Activated naive CD4-positive, alpha-beta T cell treated with anti-CD3 and anti-CD28 coated beads, Interleukin-2, amount 50 U/mL, for 24 hours (primary cell): ENCODE data around the gene GYS2.

Experiments
- H3K27ac Mint-ChIP-seq: one replicate; pipeline ENCODE4 v1.8.0; 2021; ENCODE audit warnings: mild to moderate bottlenecking, mixed read lengths
- H3K27me3 Mint-ChIP-seq: one replicate; pipeline ENCODE4 v1.8.0; 2021; ENCODE audit warnings: mixed read lengths
- H3K36me3 Mint-ChIP-seq: one replicate; pipeline ENCODE4 v1.8.0; 2021; ENCODE audit warnings: mixed read lengths
- H3K4me1 Mint-ChIP-seq: one replicate; pipeline ENCODE4 v1.8.0; 2021; ENCODE audit warnings: mixed read lengths
- H3K4me3 Mint-ChIP-seq: one replicate; pipeline ENCODE4 v1.8.0; 2021; ENCODE audit warnings: mild to moderate bottlenecking, mixed read lengths
- H3K9me3 Mint-ChIP-seq: one replicate; pipeline ENCODE4 v1.8.0; 2021; ENCODE audit warnings: mixed read lengths

The GYS2 gene

GRCh38 chr12:21546716-21547115, 57.9 kb downstream of the GYS2 start:
- H3K4me3 Mint-ChIP-seq, result no peak overlapping the region
- peaks cover 2% of the 10 kb centered on the region for H3K36me3 Mint-ChIP-seq
- H3K9me3 Mint-ChIP-seq, result no peaks in the 10 kb centered on the region
- no peak overlapping the region for H3K27ac Mint-ChIP-seq
- H3K27me3 Mint-ChIP-seq, result no peaks in the 10 kb centered on the region
- H3K4me1 Mint-ChIP-seq, result peaks cover 4% of the 10 kb centered on the region

GRCh38 chr12:21545557-21545956, 59.1 kb downstream of the GYS2 start:
- H3K9me3 Mint-ChIP-seq, result no peaks in the 10 kb centered on the region
- H3K36me3 Mint-ChIP-seq, result peaks cover 2% of the 10 kb centered on the region
- peaks cover 4% of the 10 kb centered on the region for H3K4me1 Mint-ChIP-seq
- no peak overlapping the region for H3K27ac Mint-ChIP-seq
- H3K4me3 Mint-ChIP-seq, result no peak overlapping the region
- no peaks in the 10 kb centered on the region for H3K27me3 Mint-ChIP-seq

- Mint-ChIP-seq H3K4me1 (peaks cover 4% of the 10 kb centered on the region), H3K9me3 (no peaks in the 10 kb centered on the region), H3K4me3 (no peak overlapping the region), H3K36me3 (peaks cover 2% of the 10 kb centered on the region), H3K27me3 (no peaks in the 10 kb centered on the region), H3K27ac (no peak overlapping the region)
Observed at GRCh38 chr12:21543151-21543550, 61.5 kb downstream of the GYS2 start.

GRCh38 chr12:21542403-21542802, 62.2 kb downstream of the GYS2 start:
- H3K27me3 Mint-ChIP-seq, result no peaks in the 10 kb centered on the region
- no peak overlapping the region for H3K4me3 Mint-ChIP-seq
- peaks cover under 1% of the 10 kb centered on the region for H3K4me1 Mint-ChIP-seq
- no peaks in the 10 kb centered on the region for H3K9me3 Mint-ChIP-seq
- H3K36me3 Mint-ChIP-seq, result peaks cover 2% of the 10 kb centered on the region
- H3K27ac Mint-ChIP-seq, result no peak overlapping the region

- peaks cover 2% of the 10 kb centered on the region for H3K36me3 Mint-ChIP-seq
- H3K9me3 Mint-ChIP-seq, result no peaks in the 10 kb centered on the region
- H3K27me3 Mint-ChIP-seq, result no peaks in the 10 kb centered on the region
- no peaks in the 10 kb centered on the region for H3K4me1 Mint-ChIP-seq
- no peak overlapping the region for H3K27ac Mint-ChIP-seq
- no peak overlapping the region for H3K4me3 Mint-ChIP-seq
Observed at GRCh38 chr12:21541773-21542172, 62.9 kb downstream of the GYS2 start.

GRCh38 chr12:21539797-21540196, 64.8 kb downstream of the GYS2 start:
- H3K27me3 Mint-ChIP-seq, result no peaks in the 10 kb centered on the region

GRCh38 chr12:21538061-21538653, 66.5 kb downstream of the GYS2 start:
- no peaks in the 10 kb centered on the region for H3K4me1 Mint-ChIP-seq
- H3K27me3 Mint-ChIP-seq, result no peaks in the 10 kb centered on the region
- no peaks in the 10 kb centered on the region for H3K36me3 Mint-ChIP-seq
- no peak overlapping the region for H3K4me3 Mint-ChIP-seq
- H3K9me3 Mint-ChIP-seq, result no peaks in the 10 kb centered on the region
- H3K27ac Mint-ChIP-seq, result no peak overlapping the region

More at GRCh38 chr12:21539797-21540196, 64.8 kb downstream of the GYS2 start:
- Mint-ChIP-seq H3K9me3 (no peaks in the 10 kb centered on the region), H3K4me3 (no peak overlapping the region), H3K36me3 (peaks cover 2% of the 10 kb centered on the region), H3K27ac (no peak overlapping the region), H3K4me1 (no peaks in the 10 kb centered on the region)

- peaks cover 8% of the 10 kb centered on the region for H3K9me3 Mint-ChIP-seq
- no peak overlapping the region for H3K4me3 Mint-ChIP-seq
- peaks cover 19% of the 10 kb centered on the region for H3K27me3 Mint-ChIP-seq
- peaks cover 2% of the 10 kb centered on the region for H3K36me3 Mint-ChIP-seq
- H3K27ac Mint-ChIP-seq, result no peak overlapping the region
- peaks cover 14% of the 10 kb centered on the region for H3K4me1 Mint-ChIP-seq
Observed at GRCh38 chr12:21529456-21529855, 75.2 kb downstream of the GYS2 start.

- peaks cover 2% of the 10 kb centered on the region for H3K36me3 Mint-ChIP-seq
- H3K9me3 Mint-ChIP-seq, result peaks cover 9% of the 10 kb centered on the region
- H3K27ac Mint-ChIP-seq, result no peak overlapping the region
- peaks cover 19% of the 10 kb centered on the region for H3K27me3 Mint-ChIP-seq
- peak overlapping the region; percentile 78 for H3K4me3 Mint-ChIP-seq
- H3K4me1 Mint-ChIP-seq, result peaks cover 14% of the 10 kb centered on the region
Observed at GRCh38 chr12:21528953-21529352, 75.7 kb downstream of the GYS2 start.

- Mint-ChIP-seq H3K4me3 (peak overlapping the region; percentile 82), H3K27me3 (peaks cover 19% of the 10 kb centered on the region), H3K9me3 (peaks cover 9% of the 10 kb centered on the region), H3K4me1 (peaks cover 14% of the 10 kb centered on the region), H3K27ac (no peak overlapping the region), H3K36me3 (peaks cover 2% of the 10 kb centered on the region)
Observed at GRCh38 chr12:21527451-21528180, 77.0 kb downstream of the GYS2 start.

GRCh38 chr12:21526721-21527345, 77.8 kb downstream of the GYS2 start:
- Mint-ChIP-seq H3K4me1 (peaks cover 14% of the 10 kb centered on the region), H3K9me3 (peaks cover 9% of the 10 kb centered on the region), H3K27ac (no peak overlapping the region), H3K4me3 (peak overlapping the region; percentile 84), H3K36me3 (peaks cover 2% of the 10 kb centered on the region), H3K27me3 (peaks cover 19% of the 10 kb centered on the region)

GRCh38 chr12:21526053-21526452, 78.6 kb downstream of the GYS2 start, which contains the start of gene SPX:
Gene SPX (plus strand): TSS chr12:21526296. CDS start chr12:21526473, 177 bp downstream.
- H3K4me1 Mint-ChIP-seq, result peaks cover 14% of the 10 kb centered on the region
- peaks cover 2% of the 10 kb centered on the region for H3K36me3 Mint-ChIP-seq
- peak within 1 kb of the TSS; percentile 84 for H3K4me3 Mint-ChIP-seq
- no peak within 1 kb of the TSS for H3K27ac Mint-ChIP-seq
- H3K27me3 Mint-ChIP-seq, result peaks cover 18% of the 10 kb centered on the region
- peaks cover 9% of the 10 kb centered on the region for H3K9me3 Mint-ChIP-seq

GRCh38 chr12:21523148-21523547, 81.5 kb downstream of the GYS2 start:
- Mint-ChIP-seq H3K4me1 (peaks cover 7% of the 10 kb centered on the region), H3K4me3 (no peak overlapping the region), H3K36me3 (peaks cover 3% of the 10 kb centered on the region), H3K27ac (no peak overlapping the region), H3K27me3 (peaks cover 3% of the 10 kb centered on the region), H3K9me3 (peaks cover 9% of the 10 kb centered on the region)

GRCh38 chr12:21521541-21521940, 83.1 kb downstream of the GYS2 start:
- H3K4me1 Mint-ChIP-seq, result no peaks in the 10 kb centered on the region
- peaks cover 9% of the 10 kb centered on the region for H3K9me3 Mint-ChIP-seq
- no peak overlapping the region for H3K27ac Mint-ChIP-seq
- H3K27me3 Mint-ChIP-seq, result no peaks in the 10 kb centered on the region
- H3K4me3 Mint-ChIP-seq, result no peak overlapping the region
- peaks cover 5% of the 10 kb centered on the region for H3K36me3 Mint-ChIP-seq

- H3K4me3 Mint-ChIP-seq, result no peak overlapping the region
- H3K4me1 Mint-ChIP-seq, result no peaks in the 10 kb centered on the region
- H3K27ac Mint-ChIP-seq, result no peak overlapping the region
- no peaks in the 10 kb centered on the region for H3K27me3 Mint-ChIP-seq
- H3K36me3 Mint-ChIP-seq, result peaks cover 5% of the 10 kb centered on the region
- no peaks in the 10 kb centered on the region for H3K9me3 Mint-ChIP-seq
Observed at GRCh38 chr12:21518451-21518850, 86.2 kb downstream of the GYS2 start.

GRCh38 chr12:21516281-21516680, 88.4 kb downstream of the GYS2 start:
- no peaks in the 10 kb centered on the region for H3K27me3 Mint-ChIP-seq
- H3K4me3 Mint-ChIP-seq, result no peak overlapping the region
- peaks cover 7% of the 10 kb centered on the region for H3K36me3 Mint-ChIP-seq
- H3K9me3 Mint-ChIP-seq, result no peaks in the 10 kb centered on the region
- H3K4me1 Mint-ChIP-seq, result peaks cover 3% of the 10 kb centered on the region
- no peak overlapping the region for H3K27ac Mint-ChIP-seq
